HL-60 (cell line): ENCODE measurements around the gene ZSCAN22.

Experiments used
- DNase-seq, 2 experiments: peaks; one replicate each; pipeline ENCODE4 v3.0.0-alpha.2; 2010 to 2020; ENCODE audit warnings: low read depth in 1 of 2, low spot score in 1 of 2
- H3K27ac ChIP-seq: fragments of 250-450 bp; sonication (Bioruptor Pico); replicated peaks from 2 replicates; pipeline ENCODE4 v1.5.1; 2020; ENCODE audit warnings: mild to moderate bottlenecking, moderate library complexity
- H3K27me3 ChIP-seq: fragments of 250-450 bp; sonication (Bioruptor Pico); 2 replicates; pipeline ENCODE4 v1.5.1; 2021; ENCODE audit warnings: mild to moderate bottlenecking, moderate library complexity; ENCODE audit not compliant: insufficient read depth, poor library complexity, severe bottlenecking
- H3K4me3 ChIP-seq: replicated peaks from 2 replicates; pipeline ENCODE4 v1.5.1; 2011; ENCODE audit warnings: mild to moderate bottlenecking, control low read depth, low read length; ENCODE audit not compliant: insufficient read depth
- CTCF ChIP-seq: IDR thresholded peaks from one replicate; pipeline ENCODE4 v1.5.1; 2011; ENCODE audit warnings: low read length, control low read depth, inconsistent platforms; ENCODE audit not compliant: insufficient read depth
- GABPA ChIP-seq: IDR thresholded peaks from 2 replicates; pipeline ENCODE4 v1.6.1; 2012; ENCODE audit warnings: low read depth
- POLR2AphosphoS5 ChIP-seq: IDR thresholded peaks from 2 replicates; pipeline ENCODE4 v1.6.1; 2012; ENCODE audit warnings: low read depth
- REST ChIP-seq: IDR thresholded peaks from 2 replicates; pipeline ENCODE4 v1.6.1; 2012; ENCODE audit warnings: low read depth; ENCODE audit not compliant: insufficient replicate concordance
- SPI1 ChIP-seq: IDR thresholded peaks from 2 replicates; pipeline ENCODE4 v1.6.1; 2012; ENCODE audit warnings: low read depth, mild to moderate bottlenecking, borderline replicate concordance

The ZSCAN22 gene

GRCh38 chr19:58317476-58318072 is 9.2 kb upstream of the ZSCAN22 start:
- Histone ChIP-seq H3K4me3 (no peak overlapping the region), H3K27me3 (no peaks in the 10 kb centered on the region), H3K27ac (no peak overlapping the region)
- DNase-seq = no peak
- TF ChIP-seq REST (peak; percentile 97), SPI1 (no peak)

GRCh38 chr19:58318297-58318696 is 8.5 kb upstream of the ZSCAN22 start:
- Histone ChIP-seq H3K27me3 (no peaks in the 10 kb centered on the region), H3K27ac (no peak overlapping the region), H3K4me3 (no peak overlapping the region)
- no peak for DNase-seq
- TF ChIP-seq CTCF = no peak
- TF ChIP-seq GABPA = no peak
- TF ChIP-seq POLR2AphosphoS5 = no peak
- TF ChIP-seq SPI1 = no peak
- TF ChIP-seq REST = no peak

- H3K27me3 ChIP-seq = no peaks in the 10 kb centered on the region
- no peak for DNase-seq
- H3K4me3 ChIP-seq = no peak overlapping the region
- TF ChIP-seq SPI1 (no peak), CTCF (no peak), REST (no peak), POLR2AphosphoS5 (no peak), GABPA (no peak)
- no peak overlapping the region for H3K27ac ChIP-seq
These were observed 7.6 kb upstream of the ZSCAN22 start for GRCh38 chr19:58319241-58319640.
